ENCODE results near the gene FSTL4.

FSTL4 gene

DNA sequence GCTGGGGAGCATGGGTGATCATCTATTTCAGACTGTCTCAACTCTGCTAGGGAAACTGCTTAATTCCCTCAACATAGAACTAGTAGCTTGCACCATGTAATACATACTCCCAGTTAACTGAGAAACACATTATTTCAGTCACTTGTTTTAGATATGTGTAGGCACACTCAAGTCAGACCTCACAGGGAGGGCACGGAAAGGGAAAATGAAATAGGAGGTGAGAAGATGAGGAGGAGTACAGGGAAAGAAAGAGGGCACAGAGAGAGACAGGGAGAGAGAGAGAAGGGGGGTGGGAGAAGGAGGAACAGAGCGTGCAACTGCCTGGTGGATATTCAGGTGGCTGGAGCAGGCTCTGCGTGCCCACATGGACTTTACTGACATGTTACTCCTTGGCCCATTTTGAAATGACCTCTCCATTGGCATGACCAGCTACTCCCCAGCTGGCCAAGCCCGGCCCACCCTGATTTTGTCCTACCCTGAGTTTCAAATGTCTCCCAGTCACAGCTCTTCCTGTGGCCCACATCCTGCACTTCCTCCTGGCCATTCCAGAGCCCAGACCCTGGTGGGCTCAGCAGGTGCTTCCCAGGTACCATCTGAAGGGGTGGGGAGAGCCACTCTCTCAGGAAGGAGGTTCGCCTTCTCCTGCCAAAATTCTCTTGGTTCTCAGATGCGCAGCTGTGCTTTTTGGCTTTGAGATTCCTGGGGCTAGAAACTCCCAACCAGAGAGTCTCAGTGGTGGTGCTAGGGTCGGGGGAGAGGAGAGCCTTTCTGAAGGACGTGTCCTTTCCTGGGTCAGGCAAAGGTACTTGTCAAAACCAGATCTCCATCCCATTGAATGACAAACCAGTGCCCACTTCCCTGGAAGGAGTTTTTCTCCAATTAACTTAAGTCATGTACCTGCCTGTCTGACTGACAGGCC is 229.4 kb downstream of the FSTL4 start:
- no peak for DNase-seq

DNA sequence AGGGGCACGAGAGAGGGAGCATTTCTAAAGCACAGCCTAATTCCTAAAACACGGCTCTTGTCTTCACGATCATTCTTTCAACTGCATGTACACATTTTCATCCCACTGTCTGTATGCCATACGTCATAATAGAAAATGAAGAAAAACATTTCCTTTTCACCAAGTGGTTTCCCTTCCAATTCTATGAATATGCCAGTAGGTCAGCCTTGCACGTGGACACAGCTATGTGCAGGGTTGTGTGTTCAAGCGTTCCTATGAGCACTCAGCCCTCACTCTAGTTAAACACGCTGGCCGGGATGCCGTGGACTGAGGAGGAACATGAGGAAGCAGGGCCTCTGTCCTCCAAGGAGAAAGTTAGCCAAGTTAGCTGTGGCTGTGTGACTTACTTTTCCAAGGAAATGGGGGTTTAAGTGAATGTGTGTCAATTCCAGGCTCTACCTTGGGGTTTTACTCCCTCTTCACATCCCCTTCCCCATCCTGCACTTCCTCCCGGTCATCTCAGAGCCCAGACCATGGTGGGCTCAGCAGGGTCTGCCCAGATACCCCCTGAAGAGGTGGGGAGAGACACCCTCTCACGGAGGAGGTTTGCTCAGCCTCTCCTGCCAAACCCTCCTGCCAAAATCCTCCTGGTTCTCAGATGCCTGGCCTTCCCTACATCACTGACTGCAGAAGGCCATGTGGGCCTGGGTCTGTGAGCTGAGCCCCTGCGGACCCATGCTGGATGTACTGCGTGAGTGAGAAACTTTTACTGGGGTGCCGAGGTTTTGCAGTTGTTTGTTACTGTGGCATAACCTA is 230.6 kb downstream of the FSTL4 start:
- DNase-seq = no peak

DNA sequence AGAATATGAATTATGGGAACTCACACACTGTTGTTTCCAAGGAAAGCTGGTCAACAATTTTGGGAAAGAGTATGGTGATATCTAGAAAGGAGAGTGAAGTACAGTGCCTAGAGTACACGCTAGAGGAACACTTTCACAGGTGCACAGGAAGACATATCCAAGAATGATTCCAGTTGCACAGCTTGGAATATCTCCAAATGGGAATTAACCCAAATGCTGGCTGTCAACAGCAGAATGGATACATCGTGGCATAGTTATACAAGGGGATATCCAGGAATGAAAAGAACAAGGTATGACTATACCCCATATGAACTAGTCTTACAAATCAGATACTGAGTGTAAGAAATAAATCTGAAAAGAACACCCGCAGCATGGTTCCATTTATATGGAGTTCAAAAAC is 231.3 kb downstream of the FSTL4 start:
- DNase-seq = no peak

DNA sequence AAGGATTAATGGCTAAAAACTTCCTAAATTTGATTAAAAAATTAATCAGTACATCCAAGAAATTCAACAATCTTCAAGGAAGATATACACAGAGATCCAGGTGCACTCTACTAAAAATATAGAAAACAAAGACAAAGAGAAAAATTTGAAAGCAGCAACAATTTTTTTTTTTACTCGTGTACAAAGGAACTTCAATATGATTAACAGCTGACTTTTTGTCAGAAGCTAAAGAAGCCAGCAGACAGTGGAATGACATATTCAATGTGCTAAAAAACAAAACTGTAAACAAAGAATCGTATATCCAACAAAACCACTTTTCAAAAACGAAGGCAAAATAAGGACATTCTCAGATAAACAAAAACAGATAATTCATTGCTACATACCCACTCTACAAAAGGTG is 234.6 kb downstream of the FSTL4 start:
- DNase-seq = no peak

DNA sequence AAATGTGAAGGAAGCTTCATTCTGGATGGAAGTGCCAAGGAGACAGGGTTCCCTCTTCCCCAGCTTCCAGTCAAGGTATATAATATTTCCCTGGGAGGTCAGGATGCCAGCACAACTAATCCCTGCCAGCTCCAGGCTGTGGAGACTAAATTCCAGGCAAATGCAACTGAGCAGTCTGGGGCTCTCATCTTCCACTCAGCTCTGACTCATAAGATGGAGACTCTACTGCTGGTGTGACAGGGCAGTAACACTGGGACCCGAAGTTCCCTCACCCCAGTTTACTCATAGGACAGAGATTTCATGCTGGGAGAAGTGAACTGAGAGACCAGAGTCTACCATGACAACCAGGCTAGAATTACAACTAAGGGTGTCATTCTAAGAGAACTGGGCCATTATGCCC is 235.4 kb downstream of the FSTL4 start:
- DNase-seq = no peak

DNA sequence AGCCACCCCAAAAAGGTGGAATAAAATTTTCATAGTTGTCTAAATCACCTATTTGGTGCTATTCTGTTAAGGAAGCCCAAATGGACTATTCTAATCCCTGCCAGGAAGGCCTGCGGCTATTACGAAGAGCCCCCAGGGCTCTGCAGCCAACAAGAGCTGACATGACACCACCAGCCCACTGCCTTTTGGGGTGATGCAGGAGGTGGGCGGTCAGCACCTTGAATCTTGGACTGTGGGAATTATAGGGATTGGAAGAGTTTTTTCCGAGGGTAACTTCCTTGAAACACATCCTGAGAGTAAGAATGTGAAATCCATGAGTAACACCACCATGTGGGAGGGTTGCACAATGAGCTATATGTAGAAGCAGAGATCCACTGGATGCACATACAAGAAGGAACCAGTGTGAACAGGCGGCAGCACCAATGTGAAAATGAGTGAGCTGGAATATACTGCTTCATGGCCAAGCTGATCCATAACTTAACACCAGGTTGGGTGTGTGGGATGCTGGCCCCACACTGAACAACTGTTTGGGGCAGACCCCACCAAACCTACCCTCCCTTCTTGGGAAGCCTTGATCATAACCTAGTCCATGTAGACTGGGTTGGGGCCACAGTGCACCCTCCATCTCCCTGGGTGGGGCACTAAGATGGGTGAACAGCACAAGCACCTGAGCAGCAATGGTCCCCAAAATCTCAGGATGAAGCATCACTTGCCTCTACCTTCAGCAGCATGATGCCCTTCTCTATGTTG is 239.0 kb downstream of the FSTL4 start:
- DNase-seq = no peak

DNA sequence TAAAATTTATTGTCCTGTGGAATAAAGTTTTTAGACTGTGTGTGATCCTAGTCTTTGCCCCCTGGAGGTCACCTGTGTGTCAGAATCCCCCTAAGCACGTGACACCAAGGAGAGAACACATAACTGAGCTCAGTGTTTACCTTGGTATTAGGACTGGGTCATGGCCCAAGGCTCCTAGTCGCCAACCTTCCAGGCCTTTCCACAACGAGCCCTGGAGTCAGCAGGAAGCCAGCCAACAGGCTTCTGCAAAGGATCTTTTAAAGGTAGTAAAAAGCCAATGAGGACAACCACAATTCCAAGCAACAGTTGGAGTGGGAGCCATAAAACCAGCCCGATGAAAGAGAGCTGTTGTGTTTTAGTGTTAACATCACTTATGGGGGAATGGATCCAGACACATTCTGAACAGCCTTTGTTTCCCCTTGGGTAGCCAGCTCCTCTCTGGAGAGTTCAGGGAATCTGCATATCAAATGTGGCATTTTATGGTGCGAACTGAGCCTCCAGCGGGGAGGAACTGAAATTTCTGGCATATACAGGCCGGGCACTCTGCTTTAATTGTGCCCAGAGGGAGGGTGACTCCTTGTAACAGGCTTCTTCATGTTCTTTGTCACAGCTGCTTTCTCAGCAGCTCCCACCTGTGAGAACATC is 239.9 kb downstream of the FSTL4 start:
- DNase-seq = no peak

DNA sequence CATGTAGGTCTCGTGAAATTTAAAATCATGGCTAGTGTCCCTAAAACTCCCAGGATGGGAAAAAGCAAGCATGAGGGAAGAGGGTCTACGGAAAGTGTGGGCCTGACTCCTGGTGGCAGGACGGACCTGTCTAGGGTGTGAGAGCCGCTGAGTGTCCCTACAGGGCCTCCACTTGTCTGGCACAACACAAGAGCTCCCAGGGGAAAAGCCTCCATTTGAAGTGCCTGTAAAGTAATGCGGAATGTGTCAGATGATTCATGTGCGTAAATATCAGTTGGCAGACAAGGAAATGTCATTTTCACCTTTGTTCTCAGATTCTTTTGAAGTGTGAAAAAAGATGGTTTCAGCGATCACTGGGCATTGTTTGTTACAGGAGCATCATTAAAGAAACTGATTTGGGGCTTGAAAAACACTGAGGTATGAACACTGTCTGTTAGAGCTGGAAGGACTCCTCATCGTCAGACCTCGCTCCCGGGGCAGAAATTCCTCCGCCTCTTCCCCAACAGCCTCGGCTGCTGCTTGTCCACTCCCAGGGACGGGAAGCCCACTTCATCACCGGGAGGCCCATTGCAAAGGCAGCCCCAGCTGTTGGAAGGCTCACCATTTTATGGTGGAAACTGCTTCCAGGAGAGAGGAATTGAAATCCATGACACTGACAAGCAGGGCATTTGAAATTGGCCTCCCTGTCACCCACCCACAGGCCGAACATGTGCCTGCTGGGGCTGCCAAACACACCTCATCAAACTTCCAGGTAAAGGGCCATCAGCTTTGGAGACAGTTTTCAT is 240.8 kb downstream of the FSTL4 start:
- DNase-seq = no peak

DNA sequence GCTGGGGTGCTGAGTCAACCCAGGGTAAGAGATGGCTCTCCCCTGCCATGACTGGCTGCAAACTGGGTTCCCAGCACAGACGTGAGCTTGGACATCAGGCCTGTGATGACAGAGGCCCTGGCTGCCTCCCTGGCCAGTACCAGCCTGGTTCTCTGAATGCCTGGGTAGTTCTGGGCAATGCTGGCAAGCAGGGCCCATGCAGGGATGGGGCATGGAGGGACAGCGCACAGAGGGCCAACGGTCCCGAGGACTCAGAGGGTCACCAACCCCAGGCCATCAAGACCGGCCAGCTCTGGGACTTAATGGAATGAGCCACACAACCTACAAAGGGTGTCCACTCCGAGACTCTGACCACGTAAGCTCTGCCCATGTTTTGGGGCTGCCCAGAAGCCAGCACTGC is 241.4 kb downstream of the FSTL4 start:
- no peak for DNase-seq

DNA sequence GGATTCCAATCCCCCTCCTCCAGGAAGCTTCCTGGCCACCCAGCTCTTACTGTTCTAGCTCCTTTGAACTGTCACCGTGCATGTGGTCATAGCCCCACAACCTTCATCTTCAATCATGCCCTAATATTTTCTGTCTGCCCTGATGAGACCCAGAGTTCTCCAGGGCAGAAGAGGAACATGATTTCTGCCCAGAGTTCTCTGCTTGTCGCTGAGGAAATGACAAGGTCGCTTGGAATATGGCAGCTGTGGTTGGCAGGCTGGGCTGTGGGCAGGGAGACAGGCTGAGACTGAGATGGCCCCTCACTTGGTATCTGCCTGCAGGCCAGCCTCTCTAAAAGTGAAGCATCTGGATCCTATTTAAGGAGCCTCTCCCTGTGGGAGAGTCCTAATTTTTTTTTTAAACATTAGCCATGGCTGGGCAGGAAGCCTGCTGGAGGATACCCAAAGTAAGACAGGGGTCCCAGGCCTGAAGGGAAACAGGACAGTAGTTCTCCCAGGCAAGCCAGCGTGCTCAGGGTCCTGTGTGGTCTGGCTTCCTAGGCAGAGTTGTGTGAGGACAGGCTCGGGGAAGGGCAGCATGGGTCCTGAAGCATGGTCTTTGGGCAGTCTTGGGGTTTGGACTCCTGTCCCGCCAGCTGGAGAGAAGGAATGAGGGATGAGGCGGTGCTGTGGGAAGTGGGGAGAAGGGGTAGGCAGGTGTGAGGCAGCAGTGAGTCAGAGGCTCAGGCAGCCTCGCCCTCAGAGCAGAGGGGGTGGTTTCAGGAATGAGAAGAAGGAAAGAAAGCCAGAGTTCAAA is 242.1 kb downstream of the FSTL4 start:
- DNase-seq = no peak

DNA sequence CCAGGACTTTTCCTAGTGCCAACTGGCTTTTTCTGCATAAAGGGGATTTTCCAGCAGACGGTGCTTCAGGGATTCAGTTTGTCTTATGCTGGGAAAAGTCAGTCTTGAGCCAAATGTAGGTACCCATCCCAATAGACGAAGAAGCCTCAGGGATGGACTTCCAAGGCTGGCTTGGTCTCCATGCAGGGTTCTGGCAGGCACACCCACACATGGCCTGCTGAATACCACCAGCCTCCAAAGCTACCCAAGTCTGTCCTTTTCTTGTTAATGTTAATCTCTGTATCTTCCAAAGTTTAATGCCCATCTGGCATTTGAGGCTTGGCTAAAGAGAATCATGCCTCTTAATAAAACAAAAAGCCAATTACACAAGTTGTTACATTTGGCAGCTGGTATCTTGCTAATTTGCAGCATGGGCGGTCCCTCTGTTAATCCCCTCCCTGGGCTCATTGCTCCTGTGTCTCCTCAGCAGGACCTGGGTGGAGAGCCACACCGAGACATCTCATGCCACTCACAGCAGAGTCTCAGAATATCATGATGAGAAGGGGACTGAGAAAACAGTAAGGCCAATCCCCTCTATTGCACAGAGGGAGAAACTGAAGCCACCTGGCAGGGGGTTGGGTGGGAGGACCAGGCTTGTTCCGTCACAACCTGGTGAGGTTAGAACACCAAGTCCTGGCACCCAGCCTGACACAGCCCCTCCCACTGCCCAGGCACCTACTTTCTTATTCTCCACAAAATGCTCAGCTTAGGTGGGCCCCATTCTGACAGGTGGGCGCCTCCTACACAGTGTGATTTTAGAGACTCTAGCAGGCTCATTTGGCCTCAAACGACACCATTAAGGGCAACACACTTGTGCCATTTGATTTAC is 243.2 kb downstream of the FSTL4 start:
- DNase-seq = no peak

DNA sequence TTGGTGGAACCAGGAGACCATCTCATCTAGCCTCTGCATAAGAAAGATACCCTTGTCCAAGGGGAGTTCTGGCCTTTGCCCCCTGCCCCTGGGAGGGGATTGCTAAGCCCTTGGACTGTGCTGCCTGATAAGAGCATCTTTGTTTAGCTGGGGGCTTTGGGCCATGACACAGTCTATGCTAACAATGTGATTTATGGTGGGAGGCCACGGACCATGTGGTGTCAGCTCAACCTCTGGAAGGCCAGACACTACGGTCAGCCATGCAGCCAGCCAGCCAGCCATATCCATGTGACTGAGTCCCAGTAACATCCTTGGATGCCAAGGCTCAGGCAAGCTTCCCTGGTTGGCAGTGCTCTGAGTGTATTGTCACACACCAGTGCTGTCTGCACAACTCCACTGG is 244.4 kb downstream of the FSTL4 start:
- DNase-seq = no peak

DNA sequence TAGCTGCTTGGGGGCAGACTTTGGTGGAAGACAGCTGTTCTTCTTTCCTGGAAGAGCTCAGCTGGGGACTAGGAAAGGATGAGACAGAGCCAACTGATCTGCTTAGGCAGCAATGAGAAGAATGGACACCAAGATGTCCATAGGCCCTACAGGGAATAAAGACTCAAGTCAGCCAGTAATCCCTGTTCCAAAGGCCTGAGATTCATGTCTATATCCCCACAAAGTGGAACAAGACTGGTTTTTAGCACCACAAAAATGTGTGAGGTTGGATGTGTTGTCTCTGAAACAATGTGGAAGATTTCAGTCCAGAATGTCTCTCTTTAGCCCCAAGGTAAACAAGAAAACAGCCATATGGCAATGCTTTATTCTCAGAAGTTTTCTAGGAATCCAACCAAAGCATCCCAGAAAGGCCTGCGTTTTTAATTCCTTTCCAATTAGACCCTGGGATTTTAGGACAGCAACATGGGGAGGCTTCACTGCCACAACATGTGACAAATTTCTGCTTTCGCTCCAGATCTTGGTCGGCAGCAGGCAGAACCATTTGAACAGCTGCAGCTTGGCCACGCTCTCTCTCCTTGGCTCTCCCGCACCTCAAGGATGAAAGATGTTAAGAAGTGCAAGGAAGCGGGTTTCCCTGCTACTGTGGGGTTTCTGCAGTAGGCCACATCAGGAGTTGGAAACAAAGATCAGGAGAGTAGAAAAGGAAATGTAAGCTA is 245.1 kb downstream of the FSTL4 start:
- DNase-seq = no peak

DNA sequence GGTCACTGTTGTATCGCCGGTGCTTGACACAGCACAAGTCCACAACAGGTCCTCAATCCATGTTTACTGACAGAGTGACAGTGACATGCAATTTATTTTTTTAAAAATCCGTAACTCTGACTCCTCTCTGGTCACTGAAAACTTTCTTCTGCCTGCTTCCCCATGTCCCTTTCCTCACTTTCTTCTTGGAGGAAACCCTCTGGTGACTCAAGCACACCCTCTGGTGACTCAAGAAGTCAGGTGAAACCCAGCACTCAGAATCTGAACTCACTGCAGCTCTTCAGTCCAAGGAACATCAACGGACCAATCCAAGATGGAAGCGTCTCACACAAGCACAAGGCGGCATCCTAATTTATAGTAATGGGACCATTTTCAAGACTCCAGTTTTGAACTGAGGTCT is 245.9 kb downstream of the FSTL4 start:
- DNase-seq = no peak

DNA sequence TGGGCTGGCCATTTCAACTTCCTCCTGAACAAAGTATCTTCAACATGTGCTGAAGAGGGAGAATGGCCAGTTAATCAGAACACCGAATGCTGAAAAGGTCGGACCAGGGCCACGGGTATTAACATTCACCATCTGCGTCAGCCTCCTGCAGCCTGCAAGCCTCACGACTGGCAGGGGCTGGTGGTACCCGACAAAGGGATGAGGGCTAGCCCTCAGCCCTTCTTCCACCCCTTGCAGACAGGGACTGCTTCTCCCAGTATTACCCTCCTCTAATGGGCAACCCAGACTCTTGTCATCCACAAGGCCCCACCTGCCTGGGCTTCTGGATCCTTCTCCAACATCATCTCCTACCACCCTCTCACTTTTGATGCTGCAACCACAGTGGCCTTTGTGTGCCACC is 246.6 kb downstream of the FSTL4 start:
- no peak for DNase-seq

DNA sequence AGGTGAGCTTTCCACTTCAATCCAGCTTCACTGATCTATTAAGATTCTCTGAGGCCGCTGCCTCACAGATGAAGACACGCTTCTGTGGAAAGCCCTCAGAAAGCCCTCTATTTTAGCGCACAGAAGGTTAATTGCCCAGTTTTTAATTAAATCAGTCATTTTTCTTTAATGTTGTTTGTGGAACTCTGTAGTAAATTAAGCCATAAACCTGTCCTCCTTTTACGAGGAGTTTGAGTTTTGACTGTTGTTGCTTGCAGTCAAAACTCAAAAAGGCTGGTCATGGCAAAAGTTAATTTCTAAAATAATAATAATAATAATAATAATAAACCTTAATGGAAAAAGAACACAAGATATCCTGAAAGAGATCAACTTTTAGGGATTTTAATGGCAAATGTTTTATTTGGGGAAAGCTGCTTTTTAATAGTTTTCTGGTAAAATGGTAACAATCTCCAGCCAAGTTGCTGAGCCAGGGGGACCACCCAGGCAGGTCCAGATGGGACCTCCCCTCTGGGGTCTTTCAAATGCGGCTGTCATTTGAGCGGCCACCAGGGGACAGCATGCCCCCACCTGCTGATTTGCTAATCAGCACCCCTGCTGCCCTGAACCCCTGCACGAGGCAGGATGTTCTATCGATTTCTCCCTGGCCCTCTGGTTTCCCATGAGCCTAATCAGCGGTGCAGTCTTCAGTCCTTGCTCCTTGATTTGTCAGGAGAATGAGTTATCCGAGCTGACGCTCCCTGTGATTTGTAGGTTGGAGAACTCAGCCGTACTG is 247.2 kb downstream of the FSTL4 start:
- no peak for DNase-seq

DNA sequence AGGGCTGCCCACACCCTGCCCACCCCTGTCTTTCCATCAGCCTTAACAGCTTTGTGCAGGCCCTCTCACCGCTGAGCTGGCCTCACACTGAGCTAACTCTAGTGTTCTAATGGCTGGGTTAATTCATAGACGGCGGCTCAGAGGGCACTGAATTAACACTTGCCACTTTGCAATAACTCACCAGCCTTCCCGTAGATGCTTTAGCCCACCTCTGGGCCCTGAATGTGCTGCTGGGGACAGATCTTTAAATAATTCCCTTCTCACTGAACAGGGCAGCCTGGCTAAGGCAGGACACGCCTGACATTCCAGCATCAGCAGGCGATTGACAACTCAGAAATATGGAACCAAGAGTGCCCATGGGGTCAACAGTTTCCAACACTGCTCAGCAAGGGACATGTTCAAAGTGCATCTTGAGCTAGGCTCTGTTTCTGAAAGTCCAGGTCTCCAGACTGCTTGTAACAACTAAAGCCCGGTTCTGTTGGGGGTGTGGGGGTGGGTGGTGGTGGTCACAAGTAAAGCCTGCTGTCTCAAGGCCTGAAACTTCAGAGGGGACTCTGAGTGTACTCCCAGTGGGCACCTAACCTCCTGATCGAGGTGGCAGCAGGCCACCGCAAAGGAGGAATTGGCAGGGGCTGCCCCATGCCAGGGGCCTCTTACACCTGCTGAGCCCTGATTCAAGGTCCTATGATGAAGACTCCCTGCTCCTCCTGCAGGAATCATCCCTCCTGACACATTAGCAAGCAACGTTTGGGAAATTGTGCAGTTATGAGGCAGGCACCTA is 248.3 kb downstream of the FSTL4 start:
- no peak for DNase-seq

DNA sequence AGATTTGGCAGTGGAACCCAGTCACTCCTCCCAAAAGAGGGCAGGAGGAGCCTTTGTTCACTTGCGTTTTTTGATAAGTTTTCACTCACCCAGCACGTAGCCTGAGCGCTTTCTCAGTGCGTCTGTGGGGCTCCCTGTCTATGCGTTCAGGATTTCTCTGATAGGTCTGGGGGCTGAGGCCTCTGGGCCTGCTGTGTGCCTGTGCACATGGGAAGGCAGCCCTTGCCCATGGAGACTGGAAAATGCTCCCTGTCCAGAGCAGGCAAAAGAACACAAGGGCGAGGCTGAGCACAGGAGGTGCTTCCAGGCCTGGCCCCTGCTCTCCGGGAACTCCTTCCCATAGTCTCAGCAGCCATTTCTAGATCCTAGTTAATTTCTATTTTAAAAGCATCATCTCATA is 249.9 kb downstream of the FSTL4 start:
- DNase-seq = no peak

Data from activated gamma-delta T cell (primary cell).